ENCODE data around the gene ENG.

ENG gene

GRCh38 chr9:127769101-127769500 lies 85.4 kb downstream of the ENG start (continued):
- TF ChIP-seq TSHZ2 (CRISPR knock-in tag; IDR thresholded peaks at IDR 0.05) (no peak), RARB (CRISPR knock-in tag; IDR thresholded peaks at IDR 0.05) (no peak), ZNF70 (CRISPR knock-in tag; IDR thresholded peaks at IDR 0.05) (no peak), CREB5 (CRISPR knock-in tag; IDR thresholded peaks at IDR 0.05; ENCODE audit: low read depth) (no peak), ISL1 (CRISPR knock-in tag; IDR thresholded peaks at IDR 0.05) (no peak), POU6F1 (CRISPR knock-in tag; IDR thresholded peaks at IDR 0.05; ENCODE audit: borderline replicate concordance, low read depth) (no peak)

GRCh38 chr9:127768698-127769097 lies 85.8 kb downstream of the ENG start:
- TF ChIP-seq CSDC2 (CRISPR knock-in tag; IDR thresholded peaks at IDR 0.05), result no peak
- no peak for TF ChIP-seq ZFP30 (CRISPR knock-in tag; IDR thresholded peaks at IDR 0.05)
- no peak for TF ChIP-seq ZNF70 (CRISPR knock-in tag; IDR thresholded peaks at IDR 0.05)
- no peak for TF ChIP-seq ZFP3 (CRISPR knock-in tag; IDR thresholded peaks at IDR 0.05)
- TF ChIP-seq ZNF565 (CRISPR knock-in tag; conservative IDR thresholded peaks at IDR 0.05; ENCODE audit: low read depth), result no peak
- TF ChIP-seq POU6F1 (CRISPR knock-in tag; IDR thresholded peaks at IDR 0.05; ENCODE audit: borderline replicate concordance, low read depth), result no peak
- no peak for TF ChIP-seq ZC3H10 (CRISPR knock-in tag; IDR thresholded peaks at IDR 0.05)
- TF ChIP-seq SNAI2 (CRISPR knock-in tag; IDR thresholded peaks at IDR 0.05), result no peak
- no peak for TF ChIP-seq TSHZ2 (CRISPR knock-in tag; IDR thresholded peaks at IDR 0.05)
- no peak for TF ChIP-seq ESRRG (CRISPR knock-in tag; IDR thresholded peaks at IDR 0.05)
- TF ChIP-seq ZNF8 (CRISPR knock-in tag; IDR thresholded peaks at IDR 0.05), result no peak
- no peak for TF ChIP-seq TCF4 (CRISPR knock-in tag; IDR thresholded peaks at IDR 0.05; ENCODE audit: borderline replicate concordance)
- TF ChIP-seq CSRNP3 (CRISPR knock-in tag; IDR thresholded peaks at IDR 0.05), result no peak
- TF ChIP-seq ISL1 (CRISPR knock-in tag; IDR thresholded peaks at IDR 0.05), result no peak
- no peak for TF ChIP-seq PPARA (CRISPR knock-in tag; IDR thresholded peaks at IDR 0.05; ENCODE audit: borderline replicate concordance)
- no peak for TF ChIP-seq BACH2 (CRISPR knock-in tag; IDR thresholded peaks at IDR 0.05; ENCODE audit: borderline replicate concordance)
- TF ChIP-seq ARNTL (CRISPR knock-in tag; IDR thresholded peaks at IDR 0.05; ENCODE audit: borderline replicate concordance, low read depth), result no peak
- no peak for TF ChIP-seq GLIS3 (CRISPR knock-in tag; IDR thresholded peaks at IDR 0.05)
- TF ChIP-seq CREB5 (CRISPR knock-in tag; IDR thresholded peaks at IDR 0.05; ENCODE audit: low read depth), result no peak
- no peak for ATAC-seq

All from SK-N-SH treated with all-trans-retinoic acid at 6 μM for 48 hours (cell line).